Activated T-cell treated with anti-CD3 and anti-CD28 coated beads, Interleukin-2, amount 50 U/mL, for 4 hours (primary cell): Measurements from ENCODE around the gene TMEM191B. TPM values are rescaled to one million over a fixed set of nuclear protein-coding genes. Genes with fewer than 3 reads are reported as not detected.
"Not testable (repeated sequence)": the region's sequence is repeated elsewhere in the genome, so short reads cannot be mapped to it uniquely, and the experiment has no call there.

Experiments
- ATAC-seq, 2 donors: fragments of 200-7000 bp; cut with Tn5 transposase; one replicate each; pipeline ENCODE4 v1.10.0; 2021
- DNase-seq: peaks from one replicate; pipeline ENCODE4 v3.0.0-alpha.2; 2020
- H3K27me3 Mint-ChIP-seq: one replicate; pipeline ENCODE4 v1.8.0; 2021; ENCODE audit warnings: low read depth, mixed read lengths
- H3K36me3 Mint-ChIP-seq: one replicate; pipeline ENCODE4 v1.8.0; 2022; ENCODE audit warnings: mixed read lengths; ENCODE audit not compliant: insufficient read depth
- H3K4me1 Mint-ChIP-seq: one replicate; pipeline ENCODE4 v1.8.0; 2021; ENCODE audit warnings: low read depth, mixed read lengths
- H3K4me3 Mint-ChIP-seq: one replicate; pipeline ENCODE4 v1.8.0; 2021; ENCODE audit warnings: mild to moderate bottlenecking, moderate library complexity, mixed read lengths
- H3K9me3 Mint-ChIP-seq: one replicate; pipeline ENCODE4 v1.8.0; 2021; ENCODE audit warnings: mixed read lengths
- total RNA-seq, 3 donors: library from RNA; stranded (reverse); gene quantifications; one replicate each; pipeline ENCODE4 v1.2.1, GENCODE V29; 2021

The TMEM191B gene
- total RNA-seq = 1 to 10 TPM in 1 of 3 donors, under 1 TPM in 1, not detected in 1; 0.22 to 1.0 TPM

DNA sequence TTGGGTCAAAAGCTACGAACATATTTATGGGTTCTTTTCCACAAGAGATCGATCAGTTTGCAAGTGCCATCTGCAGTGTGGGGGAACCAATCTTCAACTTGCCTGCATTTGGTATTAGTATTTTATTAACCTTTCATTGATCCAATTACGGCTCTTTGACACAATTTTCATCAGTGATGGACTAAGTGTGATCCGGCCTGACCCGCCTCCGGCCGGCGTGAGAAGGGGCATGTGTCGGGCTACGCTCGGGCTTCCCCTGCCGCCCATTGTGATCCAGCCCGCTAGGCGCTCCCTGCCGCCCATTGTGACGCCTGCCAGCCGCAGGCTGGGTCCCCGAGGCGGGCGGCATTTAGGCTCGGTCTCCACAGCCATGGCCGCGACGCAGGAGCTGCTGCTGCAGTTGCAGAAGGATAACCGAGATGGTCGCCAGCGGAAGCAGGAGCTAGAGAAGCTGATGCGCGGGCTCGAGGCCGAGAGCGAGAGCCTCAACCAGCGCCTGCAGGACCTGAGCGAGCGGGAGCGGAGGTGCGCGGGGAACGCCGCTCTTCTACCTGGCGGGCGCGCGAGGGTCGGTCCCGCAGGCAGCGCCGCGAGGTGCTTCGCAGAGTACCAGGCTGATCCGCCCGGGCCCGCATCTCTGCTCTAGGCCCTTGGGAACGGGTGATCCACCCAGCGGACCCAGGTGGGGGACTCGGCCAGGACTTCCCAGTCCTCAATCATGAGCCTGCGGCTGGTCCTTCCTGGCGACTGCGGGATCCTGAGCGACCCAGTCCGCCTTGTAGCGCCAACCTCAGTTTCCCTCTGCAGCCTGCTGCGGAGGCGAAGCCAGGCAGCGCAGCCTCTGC is at the start of gene TMEM191B:
TMEM191B (plus strand) TSS at position 51 of the 845 bp plus-strand sequence; CDS start at position 230, 179 bp downstream.
- H3K4me1 Mint-ChIP-seq, H3K9me3 Mint-ChIP-seq, H3K36me3 Mint-ChIP-seq, H3K27me3 Mint-ChIP-seq, DNase-seq: not testable (repeated sequence)
- H3K4me3 Mint-ChIP-seq = peak within 1 kb of the TSS; percentile 72
- peak; percentile 14 to 23 for ATAC-seq

DNA sequence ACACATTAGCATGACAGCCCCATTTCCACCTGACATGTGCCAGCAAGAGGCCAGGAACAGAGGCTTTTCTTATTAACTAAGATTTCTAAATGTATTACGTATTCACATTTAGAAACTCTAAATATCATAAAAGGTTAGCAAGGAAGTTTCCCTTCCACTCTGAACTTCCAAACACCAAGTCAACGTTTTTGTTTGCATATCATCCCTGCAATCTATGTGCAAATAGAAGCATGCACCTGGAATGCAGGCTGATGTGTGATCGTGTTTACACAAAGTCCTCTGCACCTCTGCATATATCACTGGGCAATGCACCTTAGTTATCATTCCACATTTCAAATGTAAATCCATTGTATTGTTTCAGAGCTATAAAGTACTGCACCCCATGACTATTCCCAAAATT is 31.4 kb upstream of the TMEM191B start:
- not testable (repeated sequence) for H3K27me3 Mint-ChIP-seq, H3K4me1 Mint-ChIP-seq, H3K9me3 Mint-ChIP-seq, H3K4me3 Mint-ChIP-seq, ATAC-seq, H3K36me3 Mint-ChIP-seq, DNase-seq

DNA sequence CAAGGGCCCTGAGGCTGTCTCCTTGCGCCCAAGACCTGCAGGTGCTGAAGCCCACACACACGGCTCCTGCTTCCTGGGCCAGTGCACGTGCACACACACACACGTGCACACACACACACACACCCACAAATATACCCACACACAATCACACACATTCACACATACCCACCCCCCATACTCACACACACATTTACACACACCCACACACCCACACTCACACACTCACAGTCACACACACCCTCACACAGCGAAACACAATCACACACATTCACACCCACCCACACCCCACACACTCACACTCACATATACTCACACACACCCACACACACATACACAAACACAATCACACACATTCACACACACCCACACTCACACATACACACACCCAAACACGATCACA is 16.3 kb upstream of the TMEM191B start:
- not testable (repeated sequence) for H3K36me3 Mint-ChIP-seq

DNA sequence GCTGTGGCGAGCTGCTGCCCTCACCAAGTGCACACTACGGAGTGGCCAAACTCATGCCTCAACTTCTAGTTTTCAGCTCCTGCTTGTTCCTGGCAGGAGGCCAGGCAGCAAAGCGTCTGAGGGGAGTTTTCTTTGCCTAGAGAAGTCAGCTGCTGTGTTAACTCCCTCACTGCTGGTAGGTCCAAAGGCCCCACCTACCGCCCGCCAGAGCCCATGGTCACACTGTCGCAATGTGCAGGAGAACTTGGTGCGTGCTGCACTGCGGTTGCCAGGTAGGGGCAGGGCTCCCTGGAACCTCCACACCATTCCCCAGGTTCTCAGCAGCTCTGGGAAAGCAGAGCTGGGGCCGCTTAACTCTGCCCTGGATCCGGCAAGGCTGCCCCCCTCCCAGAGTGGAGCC is 15.2 kb upstream of the TMEM191B start:
- H3K27me3 Mint-ChIP-seq, H3K4me3 Mint-ChIP-seq, H3K9me3 Mint-ChIP-seq, DNase-seq, H3K4me1 Mint-ChIP-seq, H3K36me3 Mint-ChIP-seq, ATAC-seq: not testable (repeated sequence)

More for the DNA sequence above, 16.3 kb upstream of the TMEM191B start:
- not testable (repeated sequence) for H3K4me3 Mint-ChIP-seq, H3K9me3 Mint-ChIP-seq, H3K4me1 Mint-ChIP-seq, ATAC-seq, DNase-seq, H3K27me3 Mint-ChIP-seq

DNA sequence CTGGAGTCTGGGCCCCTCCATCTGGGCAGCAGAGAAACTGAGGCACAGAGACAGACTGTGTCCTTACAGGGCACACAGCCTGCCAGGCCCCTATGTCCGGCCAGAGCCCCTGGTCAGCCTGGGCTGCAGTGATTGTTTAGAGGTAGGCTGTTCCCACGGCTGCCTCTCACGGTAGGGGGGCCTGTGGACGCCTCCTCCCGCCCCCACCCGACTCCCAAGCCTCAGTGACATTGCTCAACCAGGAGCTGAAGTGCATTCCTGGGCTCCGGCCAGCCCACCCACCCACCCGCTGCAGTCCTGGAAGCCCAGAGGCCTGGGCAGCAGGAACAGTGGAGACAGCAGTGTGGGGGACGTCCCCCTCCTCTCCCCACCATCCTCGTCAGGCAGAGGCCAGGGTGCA is 14.1 kb upstream of the TMEM191B start:
- ATAC-seq, H3K4me3 Mint-ChIP-seq, H3K9me3 Mint-ChIP-seq, H3K4me1 Mint-ChIP-seq, DNase-seq, H3K27me3 Mint-ChIP-seq, H3K36me3 Mint-ChIP-seq: not testable (repeated sequence)

DNA sequence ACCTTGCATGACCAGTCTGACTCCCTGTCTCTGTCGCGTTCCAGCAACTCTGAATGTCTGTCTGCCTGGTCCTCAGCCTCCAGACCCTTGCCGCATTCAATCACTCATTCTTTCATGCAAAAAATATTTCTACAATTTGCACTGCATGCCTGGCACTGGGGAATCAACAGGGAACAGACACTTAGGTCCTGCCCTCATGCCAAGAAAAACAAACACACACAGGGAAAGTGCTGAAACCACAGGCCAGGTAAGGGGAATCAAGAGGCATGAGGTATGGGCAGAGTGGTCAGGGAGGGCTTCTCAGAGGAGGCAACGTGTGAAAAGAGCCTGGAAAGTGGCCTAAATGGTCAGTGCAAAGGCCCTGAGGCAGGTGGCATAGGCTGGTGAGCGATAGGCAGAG is 9.5 kb upstream of the TMEM191B start, which contains the start of gene GGTLC3:
GGTLC3 (minus strand) TSS at position 101 of the 400 bp plus-strand sequence. CDS start 264 bp downstream, outside the sequence.
- H3K27me3 Mint-ChIP-seq, H3K4me1 Mint-ChIP-seq, H3K4me3 Mint-ChIP-seq, H3K9me3 Mint-ChIP-seq, DNase-seq, H3K36me3 Mint-ChIP-seq, ATAC-seq: not testable (repeated sequence)

DNA sequence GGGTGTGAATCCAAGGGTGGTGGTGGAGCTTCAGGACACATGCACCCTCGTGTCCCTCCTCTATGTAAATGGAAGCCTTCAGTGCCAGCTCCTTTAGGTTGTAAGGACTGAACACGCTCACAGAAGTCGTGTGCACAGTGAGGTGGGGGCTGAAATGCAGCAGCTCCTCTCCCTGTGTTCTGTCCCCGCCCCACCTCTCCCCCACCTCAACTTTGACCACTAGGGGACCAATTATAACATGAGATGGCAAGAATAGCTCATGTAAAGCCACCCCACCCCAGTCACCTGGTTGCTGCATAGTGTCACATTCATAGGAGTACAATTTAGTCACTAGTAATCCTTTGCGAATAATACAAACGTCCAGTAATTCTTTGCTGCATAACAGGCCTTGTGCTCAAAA is 4.8 kb upstream of the TMEM191B start:
- H3K36me3 Mint-ChIP-seq, H3K27me3 Mint-ChIP-seq, DNase-seq, ATAC-seq, H3K4me1 Mint-ChIP-seq, H3K9me3 Mint-ChIP-seq, H3K4me3 Mint-ChIP-seq: not testable (repeated sequence)

DNA sequence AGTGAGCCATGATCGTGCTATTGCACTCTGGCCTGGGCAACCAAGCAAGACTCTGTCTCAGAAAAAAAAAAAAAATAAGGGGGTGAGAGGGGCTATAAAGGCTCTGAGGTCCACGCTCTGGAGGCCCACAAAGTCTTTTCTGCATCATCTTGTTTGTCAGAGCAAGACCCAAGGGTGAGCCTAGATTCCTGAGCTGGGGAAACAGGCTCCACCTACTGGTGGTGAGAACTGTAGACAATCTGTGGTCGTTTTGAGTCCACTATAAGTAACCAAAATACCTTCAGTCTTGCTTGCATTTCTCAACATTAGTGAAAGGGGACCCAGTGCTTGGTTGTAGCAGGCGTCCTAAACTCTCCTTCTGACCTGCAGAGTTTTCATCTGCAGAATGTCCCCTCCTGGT is 4.3 kb upstream of the TMEM191B start:
- not testable (repeated sequence) for H3K36me3 Mint-ChIP-seq, DNase-seq, H3K4me3 Mint-ChIP-seq, H3K27me3 Mint-ChIP-seq, ATAC-seq, H3K9me3 Mint-ChIP-seq, H3K4me1 Mint-ChIP-seq

DNA sequence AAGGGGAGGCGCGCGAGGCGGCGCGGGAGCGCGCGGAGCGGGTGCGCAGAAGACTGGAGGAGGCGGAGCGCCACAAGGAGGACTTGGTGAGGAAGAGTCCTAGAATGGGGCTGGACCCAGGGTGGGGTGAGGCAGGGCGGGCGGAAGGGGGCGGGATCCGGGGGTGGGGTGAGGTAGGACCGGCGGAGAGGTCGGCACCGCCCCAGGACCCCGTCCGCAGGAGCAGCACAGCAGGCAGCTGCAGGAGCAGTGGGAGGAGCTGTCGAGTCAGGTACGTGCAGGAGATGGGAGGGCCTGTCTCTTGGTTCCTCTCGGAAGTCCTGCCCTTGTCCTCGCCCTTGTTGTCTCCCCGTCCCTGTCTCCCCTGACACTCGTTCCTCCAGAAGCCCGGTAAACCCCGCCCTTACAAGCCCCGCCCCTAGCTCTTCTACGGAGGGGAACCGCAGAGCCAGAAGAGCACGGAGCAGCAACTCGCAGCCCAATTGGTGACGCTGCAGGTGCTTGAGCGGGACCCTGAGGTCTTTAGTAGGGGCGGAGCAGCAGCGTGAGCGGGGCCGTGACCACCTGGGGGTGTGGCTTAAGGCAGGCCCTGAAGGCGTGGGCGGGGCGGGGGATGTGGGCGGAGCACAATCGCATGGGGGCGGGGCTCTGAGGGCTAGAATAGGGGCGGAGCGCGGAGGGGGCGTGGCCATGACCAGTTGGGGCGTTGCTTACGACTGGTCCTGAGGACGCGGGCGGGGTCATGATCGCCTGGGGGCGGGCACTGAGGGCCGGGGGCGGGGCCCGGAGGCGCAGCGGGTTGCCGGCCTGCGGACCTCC is 1.2 kb downstream of the TMEM191B start:
- not testable (repeated sequence) for H3K9me3 Mint-ChIP-seq, H3K27me3 Mint-ChIP-seq, H3K4me1 Mint-ChIP-seq, H3K36me3 Mint-ChIP-seq
- H3K4me3 Mint-ChIP-seq = peak overlapping the region; percentile 72
- DNase-seq (peak; percentile 85), ATAC-seq (peak; percentile 78 to 80)

DNA sequence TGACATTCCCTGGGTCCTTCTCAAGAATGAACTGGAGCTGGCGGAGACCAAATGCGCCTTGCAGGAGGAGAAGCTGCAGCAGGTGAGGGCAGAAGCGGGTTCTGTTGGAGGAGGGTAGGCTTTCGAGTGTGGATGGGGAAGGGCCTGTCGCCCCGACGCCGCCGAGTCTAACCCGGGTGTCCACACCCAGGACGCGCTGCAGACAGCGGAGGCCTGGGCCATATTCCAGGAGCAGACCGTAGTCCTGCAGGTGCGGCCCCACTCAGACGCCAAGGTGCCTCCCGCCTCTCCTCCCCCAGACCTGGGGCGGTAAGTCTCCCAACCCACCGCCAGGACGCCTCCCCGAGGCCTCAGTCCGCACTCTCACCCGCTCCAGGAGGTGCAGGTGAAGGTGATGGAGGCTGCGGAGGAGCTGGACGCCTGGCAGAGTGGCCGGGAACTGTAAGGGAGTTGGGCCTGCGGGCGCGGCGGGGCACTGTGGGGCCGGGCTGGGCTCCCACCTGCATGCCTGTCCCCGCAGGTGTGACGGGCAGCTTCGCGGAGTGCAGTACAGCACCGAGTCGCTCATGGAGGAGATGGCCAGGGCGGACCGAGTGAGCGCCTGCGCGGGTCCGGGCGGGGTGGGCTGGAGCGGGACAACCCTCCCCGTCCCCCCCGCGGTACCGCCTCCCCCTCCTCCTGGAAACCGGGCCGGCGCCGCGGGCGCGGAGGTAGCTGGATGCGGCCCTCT is 2.0 kb downstream of the TMEM191B start:
- H3K9me3 Mint-ChIP-seq, H3K36me3 Mint-ChIP-seq, H3K27me3 Mint-ChIP-seq, DNase-seq, H3K4me1 Mint-ChIP-seq, H3K4me3 Mint-ChIP-seq: not testable (repeated sequence)
- ATAC-seq = peak; percentile 4 to 27

DNA sequence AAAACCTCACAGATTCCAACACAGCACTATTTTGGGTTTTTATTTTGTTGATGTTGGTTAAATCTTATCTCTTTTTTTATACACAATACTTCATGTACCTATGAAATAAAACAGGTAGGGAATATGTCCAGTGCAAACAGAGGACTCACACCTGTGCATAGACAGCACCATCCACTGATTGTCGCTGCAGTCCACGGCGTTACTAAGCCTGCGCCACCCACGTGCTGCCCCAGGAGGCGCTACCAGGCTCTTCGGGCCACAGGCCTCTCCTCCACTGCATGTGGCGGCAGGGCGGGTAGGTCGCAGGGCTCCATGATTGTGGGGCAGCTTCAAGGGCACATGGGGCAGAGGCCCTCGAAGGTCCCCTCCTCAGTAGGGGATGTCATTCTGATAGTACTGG is 6.0 kb downstream of the TMEM191B start:
- H3K4me1 Mint-ChIP-seq, H3K36me3 Mint-ChIP-seq, DNase-seq, H3K9me3 Mint-ChIP-seq, H3K4me3 Mint-ChIP-seq, ATAC-seq, H3K27me3 Mint-ChIP-seq: not testable (repeated sequence)

DNA sequence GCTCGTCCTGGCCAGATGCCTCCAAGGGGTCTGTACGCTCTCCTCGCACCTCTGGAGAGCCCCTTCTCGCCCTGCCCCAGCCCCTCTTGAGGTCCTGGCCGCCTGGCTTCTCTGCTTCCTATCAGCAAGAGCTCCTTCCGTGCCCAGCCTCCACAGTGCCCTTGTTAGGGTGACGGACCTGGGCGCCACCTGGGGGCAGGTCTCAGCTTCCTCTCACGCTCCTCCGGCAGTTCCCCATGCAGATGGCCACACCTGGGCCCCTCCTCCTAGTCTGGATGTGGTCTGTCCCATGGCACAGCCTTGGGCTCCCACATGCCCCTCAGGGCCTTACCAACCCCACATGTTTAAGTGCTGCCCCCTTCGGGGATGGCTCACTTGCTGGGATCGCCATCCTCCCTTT is 6.7 kb downstream of the TMEM191B start:
- not testable (repeated sequence) for H3K9me3 Mint-ChIP-seq, H3K4me1 Mint-ChIP-seq, H3K36me3 Mint-ChIP-seq, H3K4me3 Mint-ChIP-seq, DNase-seq, H3K27me3 Mint-ChIP-seq, ATAC-seq

DNA sequence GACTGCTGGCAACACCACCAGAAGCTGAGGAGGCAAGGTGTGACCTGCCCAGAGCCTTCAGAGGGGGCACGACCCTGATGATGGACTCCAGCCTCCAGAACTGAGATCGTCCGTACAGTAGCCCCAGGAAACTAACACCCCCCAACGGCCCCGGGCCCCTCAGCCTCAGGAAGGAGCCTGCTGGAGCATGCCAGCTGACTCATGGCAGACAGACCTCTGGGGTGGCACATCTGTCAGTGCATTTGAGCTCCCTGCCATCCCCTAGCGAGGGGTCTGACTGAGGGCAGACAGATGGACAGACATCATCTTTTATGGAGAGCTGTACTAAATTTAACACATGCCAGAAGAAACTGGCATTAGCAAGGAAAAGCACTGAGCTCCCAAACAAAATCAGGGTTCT is 12.4 kb downstream of the TMEM191B start:
- H3K4me1 Mint-ChIP-seq, H3K36me3 Mint-ChIP-seq, H3K4me3 Mint-ChIP-seq, DNase-seq, H3K9me3 Mint-ChIP-seq, ATAC-seq, H3K27me3 Mint-ChIP-seq: not testable (repeated sequence)

DNA sequence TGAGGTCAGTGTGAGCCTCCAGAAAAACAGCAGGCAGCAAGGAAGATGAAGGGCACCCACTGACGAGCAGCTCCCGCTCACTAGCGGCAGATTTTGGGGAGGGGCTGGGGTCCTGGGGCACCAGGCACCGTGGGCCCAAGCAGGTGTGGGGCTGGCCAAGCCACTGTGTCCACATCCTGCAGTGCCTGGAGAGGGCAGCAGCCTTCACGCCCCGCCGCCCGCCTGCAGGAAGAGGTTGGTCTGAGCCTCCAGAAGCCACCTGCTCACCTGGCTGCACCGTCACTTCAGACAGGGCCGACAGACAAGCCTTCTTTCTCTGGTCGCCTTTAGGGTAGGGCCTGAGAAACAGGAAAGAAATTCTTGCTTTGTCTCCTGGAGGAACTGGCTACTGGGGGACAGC is 15.8 kb downstream of the TMEM191B start:
- not testable (repeated sequence) for H3K4me1 Mint-ChIP-seq

More for the DNA sequence above, 15.8 kb downstream of the TMEM191B start:
- H3K36me3 Mint-ChIP-seq, H3K4me3 Mint-ChIP-seq, DNase-seq, H3K9me3 Mint-ChIP-seq, H3K27me3 Mint-ChIP-seq, ATAC-seq: not testable (repeated sequence)
